CD4-positive, alpha-beta T cell treated with Interleukin-15 for 1 hour (primary cell): ENCODE results near the gene POLR3G.
A peak's percentile ranks its signal among the peaks of the same experiment; 100 is the strongest.

ENCODE experiments used
- DNase-seq: peaks from one replicate; pipeline ENCODE4 v3.0.0-alpha.2; 2020

The POLR3G gene

GRCh38 chr5:90474235-90475107 lies at the start of gene POLR3G, which contains the start of gene MBLAC2:
Gene POLR3G, plus strand, starts transcription at chr5:90474864. Its CDS starts 10,704 bp downstream, at chr5:90485568.
Gene MBLAC2, minus strand, starts transcription at chr5:90474771. Its CDS starts 479 bp downstream, at chr5:90474292.
- peak; percentile 92 for DNase-seq

DNA sequence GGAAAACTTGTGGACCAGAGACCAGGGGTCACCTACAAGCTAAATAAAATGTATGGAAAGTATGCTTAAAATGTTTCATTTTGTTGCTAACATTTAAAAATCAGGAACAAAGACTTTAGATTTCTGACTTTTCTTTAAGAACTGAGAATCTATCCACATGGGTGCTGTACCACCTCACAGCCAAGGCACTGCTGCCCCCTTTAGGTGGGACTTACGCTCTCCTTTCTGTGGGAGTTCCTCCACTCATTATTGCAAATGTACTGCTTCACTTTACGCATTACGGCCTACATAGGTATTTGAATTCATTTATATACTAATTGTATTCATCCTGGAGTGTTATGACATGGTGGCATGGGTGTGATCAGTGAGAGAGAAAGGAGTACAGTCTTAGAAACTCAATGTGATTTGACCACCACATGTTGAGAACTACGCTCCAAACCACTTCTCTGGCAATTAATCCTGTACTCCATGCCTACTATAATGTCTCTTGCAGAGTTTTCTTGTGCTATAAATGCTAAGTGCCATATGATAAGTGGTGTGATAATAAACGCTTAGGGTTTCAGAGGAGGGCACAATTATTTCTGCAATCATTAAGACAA lies 40.4 kb upstream of the POLR3G start:
- DNase-seq = peak; percentile 20

- DNase-seq = no peak
Measured at GRCh38 chr5:90437663-90438062, 37.0 kb upstream of the POLR3G start.

DNA sequence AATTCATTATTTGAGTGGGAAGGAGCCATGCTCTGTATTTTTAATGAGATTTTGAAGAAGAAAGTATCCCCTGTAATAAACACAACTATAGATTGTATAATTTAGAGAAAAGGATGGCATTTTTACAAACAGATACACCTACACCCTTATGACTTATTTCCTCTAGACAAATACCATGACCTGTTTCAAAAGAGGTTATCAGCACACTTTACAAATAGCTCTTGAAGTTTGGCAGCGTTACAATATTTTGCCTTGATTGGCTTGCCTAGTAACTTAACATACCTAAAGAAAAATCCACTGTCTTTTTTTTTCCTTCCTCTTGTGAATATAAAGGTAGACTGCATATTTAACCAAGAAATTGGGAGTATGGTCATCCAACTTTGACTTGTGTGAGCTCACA lies 36.6 kb upstream of the POLR3G start:
- no peak for DNase-seq

- no peak for DNase-seq
Measured at GRCh38 chr5:90440644-90441043, 34.0 kb upstream of the POLR3G start.

DNA sequence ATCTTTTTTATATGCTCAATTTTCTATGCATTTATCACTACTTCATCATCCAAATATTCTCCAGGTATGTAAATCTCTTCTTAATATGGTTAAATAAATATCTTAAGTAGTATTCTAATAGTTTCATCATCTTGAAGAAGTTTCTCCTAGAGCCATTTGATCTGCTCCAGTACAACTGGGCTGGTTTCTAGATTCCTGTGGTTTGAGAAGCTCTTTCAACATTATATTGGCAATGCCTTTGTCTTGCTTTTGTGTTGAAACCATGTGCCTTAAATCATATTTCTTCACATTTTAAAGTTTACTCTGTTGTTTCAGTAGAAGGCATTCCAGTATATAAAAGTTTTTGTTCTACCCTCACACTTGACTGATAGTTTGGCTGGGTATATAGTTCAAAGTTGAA lies 27.7 kb upstream of the POLR3G start:
- no peak for DNase-seq

- no peak for DNase-seq
Measured at GRCh38 chr5:90461288-90461687, 13.4 kb upstream of the POLR3G start.

DNA sequence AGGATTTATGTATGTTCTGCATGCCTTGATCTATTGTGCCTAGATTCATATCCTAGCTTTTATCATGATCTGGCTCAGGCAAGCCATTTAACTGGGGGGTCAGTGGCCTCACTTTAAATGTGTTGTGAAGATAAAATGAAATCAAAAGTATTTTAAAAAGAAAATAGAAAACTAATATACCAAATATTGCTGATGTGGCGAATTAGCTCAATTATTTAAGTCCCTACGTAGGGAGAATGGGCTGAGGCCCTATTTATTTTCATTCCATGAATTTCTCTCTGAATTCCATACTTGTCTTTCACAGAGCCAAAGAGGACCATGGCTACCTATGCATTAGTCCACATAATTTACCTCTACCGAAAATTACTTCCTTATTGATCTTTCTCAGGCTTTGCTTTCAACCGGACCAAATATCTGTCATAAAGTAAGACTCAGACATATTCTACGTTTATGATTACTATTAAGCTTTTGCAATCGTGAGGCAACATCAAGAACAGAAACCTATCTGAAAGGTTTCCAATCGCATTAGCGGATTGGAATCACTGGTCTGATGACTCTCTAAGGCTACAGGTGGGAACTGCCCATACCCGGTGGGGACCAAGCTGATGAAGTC lies 1.8 kb upstream of the POLR3G start:
- DNase-seq = no peak

GRCh38 chr5:90473396-90474234 lies 1.0 kb upstream of the POLR3G start:
- DNase-seq = no peak

DNA sequence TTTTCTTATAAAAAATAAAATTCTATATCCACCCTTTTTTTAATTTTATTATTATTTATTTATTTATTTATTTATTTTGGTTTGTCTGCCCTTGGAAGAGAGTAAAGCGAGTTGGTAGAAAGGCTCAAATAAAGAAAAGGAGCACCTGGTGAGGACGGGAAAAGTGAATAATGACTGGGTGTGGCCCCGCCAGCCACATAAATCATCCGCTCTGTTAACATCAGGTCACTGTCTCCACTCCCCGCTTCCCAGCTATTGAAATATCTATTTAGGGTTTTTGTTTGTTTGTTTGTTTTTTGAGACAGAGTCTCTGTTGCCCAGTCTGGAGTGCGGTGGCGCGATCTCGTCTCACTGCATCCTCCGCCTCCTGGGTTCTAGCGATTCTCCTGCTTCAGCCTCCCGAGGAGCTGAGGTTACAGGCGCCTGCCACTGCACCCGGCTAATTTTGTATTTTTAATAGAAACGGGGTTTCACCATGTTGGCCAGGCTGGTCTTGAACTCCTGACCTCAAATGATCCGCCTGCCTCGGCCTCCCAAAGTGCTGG lies 844 bp downstream of the POLR3G start:
- DNase-seq = no peak

DNA sequence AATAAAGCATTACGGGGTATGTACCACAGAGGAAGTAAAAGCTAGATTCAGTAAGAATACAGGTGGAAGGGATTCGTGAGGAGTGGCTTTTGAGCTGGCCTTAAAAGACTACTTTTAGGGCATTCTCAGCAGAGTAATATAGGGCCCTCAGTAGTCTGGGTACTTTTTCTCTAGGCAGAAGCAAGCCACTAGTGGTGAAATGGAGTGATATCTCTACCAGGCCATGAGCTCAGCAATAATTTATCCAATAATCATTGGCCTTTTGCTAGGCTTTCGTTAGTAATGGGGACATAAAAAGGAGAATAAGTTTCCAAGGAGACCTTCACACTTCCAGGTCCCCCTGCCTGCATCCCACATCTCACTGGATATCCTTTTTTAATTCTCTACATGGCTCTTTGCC lies 1.7 kb downstream of the POLR3G start:
- DNase-seq = no peak

- no peak for DNase-seq
Measured at GRCh38 chr5:90477073-90477472, 2.4 kb downstream of the POLR3G start.

DNA sequence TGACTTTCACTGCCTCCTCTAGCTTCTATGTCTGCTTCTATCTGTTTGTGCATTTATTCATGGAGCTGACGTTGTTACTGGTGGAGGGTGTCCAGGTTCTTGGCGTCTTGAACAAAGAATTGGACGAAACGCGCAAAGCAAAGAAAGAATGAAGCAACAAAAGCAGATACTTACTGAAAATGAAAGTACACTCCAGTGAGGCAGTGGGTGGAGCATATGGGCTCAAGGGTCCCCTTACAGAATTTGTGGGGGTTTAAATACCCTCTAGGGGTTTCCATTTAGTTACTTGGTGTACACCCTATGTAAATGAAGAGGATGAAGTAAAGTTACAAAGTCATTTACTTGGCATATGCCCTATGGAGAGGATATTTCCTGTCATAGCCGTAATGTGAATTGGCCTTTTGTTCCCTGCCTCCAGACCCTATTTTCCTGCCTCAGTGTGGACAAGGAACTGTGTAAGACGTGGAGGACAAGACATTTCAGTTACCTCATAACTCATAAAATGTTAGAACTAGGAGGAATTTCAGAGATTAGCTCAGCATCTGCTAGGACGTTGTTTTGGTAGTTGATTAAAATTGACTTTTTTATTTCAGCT lies 3.1 kb downstream of the POLR3G start:
- no peak for DNase-seq

DNA sequence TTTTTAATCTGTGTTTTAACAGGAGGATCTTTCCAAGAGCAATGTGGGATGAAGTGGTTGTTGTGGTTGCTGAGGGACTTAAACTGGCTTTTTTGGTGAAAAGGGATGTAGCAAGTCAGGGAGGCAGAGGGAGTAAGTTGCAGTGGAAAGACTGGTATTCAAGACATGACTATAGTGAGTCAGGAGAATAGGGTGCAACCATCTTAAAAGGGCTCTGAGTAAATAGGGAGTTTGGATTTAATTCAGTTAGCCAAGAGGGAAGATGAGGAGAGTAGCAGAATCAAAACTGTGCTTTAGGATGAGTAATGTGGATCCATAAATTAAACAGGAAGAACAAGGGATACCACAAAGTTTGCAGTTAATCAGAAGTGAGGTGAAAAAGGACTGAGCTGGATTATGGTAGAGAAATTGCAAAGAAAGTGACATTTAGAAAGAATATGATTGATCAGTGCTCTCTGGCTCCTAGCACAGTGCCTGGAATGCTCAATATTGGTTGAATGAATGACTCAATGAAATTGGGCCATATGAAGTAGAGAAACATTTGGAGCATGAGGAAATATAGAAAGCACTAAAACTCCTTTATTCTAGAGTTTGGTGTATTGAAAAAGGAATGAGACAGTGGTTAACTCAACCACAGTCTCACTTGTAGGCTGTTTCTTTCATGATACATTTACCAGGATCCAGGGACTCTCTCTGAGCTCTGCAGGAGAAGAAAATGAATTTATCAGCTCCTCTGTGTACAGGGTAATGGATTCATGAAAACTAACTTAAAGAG lies 5.1 kb downstream of the POLR3G start:
- no peak for DNase-seq

GRCh38 chr5:90480699-90481098 lies 6.0 kb downstream of the POLR3G start:
- DNase-seq = no peak

DNA sequence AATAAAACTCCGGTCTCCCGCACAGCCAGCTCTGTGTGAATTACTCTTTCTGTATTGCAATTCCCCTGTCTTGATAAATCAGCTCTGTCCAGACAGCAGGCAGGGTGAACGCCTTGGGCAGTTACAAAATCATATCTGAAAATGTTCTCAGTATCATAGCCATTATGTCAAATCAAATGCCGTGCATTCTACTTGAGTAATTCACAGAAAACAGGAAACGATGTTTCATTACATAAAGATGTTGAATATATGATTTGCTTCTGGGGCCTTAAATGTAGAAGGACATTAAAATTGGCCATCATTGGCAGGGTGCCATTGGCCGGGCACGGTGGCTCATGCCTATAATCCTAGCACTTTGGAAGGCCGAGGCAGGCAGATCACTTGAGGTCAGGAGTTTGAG lies 8.5 kb downstream of the POLR3G start:
- DNase-seq = no peak

DNA sequence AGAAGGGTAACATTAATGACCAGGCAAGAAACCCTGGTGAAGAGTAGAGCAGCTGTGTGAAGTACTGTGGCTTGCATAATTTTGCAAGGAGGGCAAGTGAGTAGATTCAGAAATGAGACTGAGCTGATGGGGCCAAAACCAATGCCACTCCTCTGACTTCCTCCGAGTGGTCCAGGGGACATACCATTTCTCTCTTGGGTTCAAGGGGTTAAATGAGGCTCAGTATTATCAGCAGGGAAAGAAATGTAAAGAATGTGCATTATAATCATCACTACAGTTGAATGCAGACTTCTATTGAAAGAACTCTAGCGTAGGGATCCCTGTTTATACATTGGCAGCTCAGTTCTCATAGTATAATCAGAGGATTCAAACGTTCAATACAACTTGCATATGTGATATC lies 9.9 kb downstream of the POLR3G start:
- DNase-seq = no peak

DNA sequence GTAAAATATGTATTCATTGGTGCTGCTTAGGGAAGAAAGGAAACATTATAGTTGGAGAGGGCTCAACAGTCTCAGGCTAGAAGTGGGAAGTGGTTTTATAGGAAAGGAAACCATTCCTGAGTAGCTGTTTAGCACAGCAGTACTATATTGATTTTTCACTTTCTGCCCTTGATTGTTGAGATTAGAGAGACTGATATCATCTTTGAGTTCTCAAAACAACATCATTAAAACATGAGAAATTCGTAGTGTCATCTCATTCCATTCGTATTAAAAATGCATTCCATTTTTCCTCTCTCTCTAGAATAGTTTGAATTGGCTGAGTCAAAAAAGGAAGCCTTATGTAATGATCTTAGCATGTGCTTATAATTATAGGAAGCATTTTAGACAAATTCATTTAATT lies 14.1 kb downstream of the POLR3G start:
- DNase-seq = no peak

- no peak for DNase-seq
Measured at GRCh38 chr5:90494043-90494442, 19.4 kb downstream of the POLR3G start.

GRCh38 chr5:90495146-90495545 lies 20.5 kb downstream of the POLR3G start:
- DNase-seq = no peak

- no peak for DNase-seq
Measured at GRCh38 chr5:90503596-90503995, 28.9 kb downstream of the POLR3G start.

DNA sequence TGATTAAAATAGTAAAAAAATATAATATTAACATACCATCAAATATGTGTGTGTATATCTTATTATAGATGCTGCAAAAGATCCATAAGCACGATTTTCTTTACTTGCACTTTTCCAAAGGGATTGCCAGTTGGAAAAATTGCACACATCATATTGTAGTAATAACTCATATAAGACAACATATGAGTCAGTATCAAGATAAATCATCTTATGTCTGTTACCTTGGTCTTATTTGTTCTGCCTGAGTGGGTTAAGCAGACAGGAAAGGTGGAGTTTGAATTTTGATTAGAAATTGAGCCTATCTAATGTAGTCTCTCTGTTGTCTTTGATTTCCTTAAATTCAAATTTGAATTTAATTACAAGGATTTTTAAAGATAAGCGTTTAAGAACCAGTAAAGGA lies 30.1 kb downstream of the POLR3G start:
- DNase-seq = no peak
